H4 (cell line): ENCODE measurements around the gene RASAL3. TPM values are rescaled to one million over a fixed set of nuclear protein-coding genes. Genes with fewer than 3 reads are reported as not detected.
A peak's percentile ranks its signal among the peaks of the same experiment; 100 is the strongest.
"Not testable (repeated sequence)": the region's sequence is repeated elsewhere in the genome, so short reads cannot be mapped to it uniquely, and the experiment has no call there.

Source experiments
- DNase-seq: peaks from one replicate; pipeline ENCODE4 v3.0.0-alpha.2; 2015; ENCODE audit warnings: low spot score
- total RNA-seq: library from RNA; depleted of rRNA; stranded (reverse); fragments of >200 nt; shearing (Covaris generic); gene quantifications from 2 replicates; pipeline ENCODE4 v1.2.3, GENCODE V29; 2014; rRNA removed

The RASAL3 gene
- total RNA-seq, 1 experiment from 2014 or later = not detected

GRCh38 chr19:15421136-15421695 lies 43.1 kb downstream of the RASAL3 start:
- DNase-seq = no peak

DNA sequence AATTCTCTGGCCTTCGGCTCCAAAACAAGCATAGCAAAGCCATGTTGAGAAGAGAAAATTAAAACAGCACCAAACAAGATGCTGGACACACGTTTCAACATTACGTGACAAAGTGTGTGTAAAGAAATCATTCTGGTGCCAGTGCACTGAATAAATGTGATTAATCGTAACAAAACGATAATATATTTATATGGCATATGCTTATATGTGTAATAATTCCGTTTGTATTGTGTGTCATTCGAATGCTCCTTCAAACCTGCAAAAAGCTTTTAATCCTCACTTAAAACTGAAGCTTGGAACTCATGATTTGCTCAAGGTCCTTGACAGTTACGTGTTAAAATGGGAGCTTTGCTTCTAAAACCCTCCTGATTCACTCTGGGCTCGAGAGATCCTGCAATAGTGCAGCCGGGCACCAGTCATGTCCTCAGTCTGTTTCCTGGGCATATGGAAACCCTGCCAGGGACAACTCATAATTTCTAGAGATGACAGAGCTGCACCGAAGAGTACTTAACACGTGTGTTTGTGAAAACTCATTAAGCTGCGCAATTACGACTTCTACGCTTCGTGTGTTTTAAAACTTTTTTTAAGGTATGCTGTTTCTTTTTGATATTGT lies 44.8 kb downstream of the RASAL3 start:
- no peak for DNase-seq

- DNase-seq = peak; percentile 100
Observed at GRCh38 chr19:15418579-15419412, 45.5 kb downstream of the RASAL3 start, which contains the start of gene AKAP8L. Gene AKAP8L, minus strand, starts transcription at chr19:15418988. Its CDS starts 65 bp downstream, at chr19:15418923.

GRCh38 chr19:15418231-15418578 lies 46.1 kb downstream of the RASAL3 start:
- DNase-seq = no peak

DNA sequence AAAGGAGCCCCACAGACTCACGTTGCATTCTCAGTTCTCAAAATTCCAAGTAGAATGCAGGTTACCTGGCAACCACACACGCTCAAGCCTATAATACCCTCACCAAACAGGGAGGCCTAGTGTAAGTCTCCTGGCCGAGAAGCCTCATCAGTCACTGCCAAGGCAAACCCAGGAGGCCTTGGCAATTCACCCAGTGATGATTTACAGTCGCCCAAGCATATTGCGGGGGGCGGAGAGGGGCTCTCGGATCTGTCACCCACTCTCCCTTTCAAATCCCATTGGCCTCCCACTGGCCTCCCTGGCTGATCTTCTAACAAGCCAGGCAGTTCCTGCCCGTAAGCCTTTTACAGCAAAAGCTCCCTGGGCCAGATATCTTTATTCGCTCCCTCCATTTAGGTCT lies 46.6 kb downstream of the RASAL3 start:
- no peak for DNase-seq

DNA sequence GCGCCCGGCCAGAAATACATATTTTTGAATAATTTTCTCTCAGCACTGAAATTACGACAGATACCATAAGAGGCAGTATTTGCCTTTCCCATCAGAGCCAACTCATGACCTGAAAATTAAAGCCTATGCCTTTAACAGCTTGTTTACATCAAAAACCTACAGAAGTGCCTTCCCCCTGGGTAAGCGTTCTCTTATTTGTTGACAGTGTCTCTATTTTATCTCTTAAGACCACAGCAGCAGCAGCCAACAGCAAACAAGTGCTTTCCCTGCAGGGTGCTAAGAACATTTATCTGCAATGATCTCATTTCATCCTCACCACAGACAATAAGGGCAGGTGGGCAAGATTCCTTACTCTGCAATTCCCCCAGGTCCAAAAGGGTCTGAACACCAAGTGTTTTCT lies 51.5 kb downstream of the RASAL3 start:
- no peak for DNase-seq

DNA sequence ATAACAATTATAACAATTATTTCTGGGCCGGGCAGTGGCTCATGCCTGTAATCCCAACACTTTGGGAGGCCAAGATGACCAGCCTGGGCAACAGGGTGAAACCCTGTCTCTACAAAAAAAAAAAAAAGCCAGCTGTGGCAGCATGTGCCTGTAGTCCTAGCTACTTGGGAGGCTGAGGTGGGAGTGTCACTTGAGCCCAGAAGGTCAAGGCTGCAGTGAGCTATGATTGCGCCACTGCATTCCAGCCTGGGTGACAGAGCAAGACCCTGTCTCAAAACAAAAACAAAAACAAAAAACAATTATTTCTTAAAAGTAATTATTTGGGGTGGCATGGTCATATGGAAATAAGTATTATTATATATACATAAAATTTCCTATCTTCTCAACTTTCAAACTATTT lies 53.0 kb downstream of the RASAL3 start:
- DNase-seq = not testable (repeated sequence)

DNA sequence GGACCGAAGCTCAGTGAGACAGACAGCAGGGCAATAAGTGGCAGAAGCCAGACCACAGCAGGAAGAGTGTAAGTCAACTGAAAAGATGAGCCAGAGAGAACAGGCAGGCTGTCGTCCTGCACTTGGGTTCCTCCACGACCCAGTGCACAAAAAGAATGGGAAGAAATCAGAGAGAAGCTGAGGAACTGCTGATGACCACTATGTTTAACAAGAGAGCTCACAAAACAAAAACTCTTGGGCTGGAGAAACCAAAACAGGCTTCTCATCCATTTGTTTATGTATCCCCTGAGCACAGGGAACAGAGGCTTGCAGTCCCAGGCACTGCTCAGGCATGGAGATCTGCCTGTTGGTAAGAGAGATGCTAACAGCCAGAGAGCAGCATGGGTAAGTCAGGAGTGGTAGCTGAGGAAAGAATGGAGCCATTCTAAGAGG lies 59.5 kb downstream of the RASAL3 start:
- no peak for DNase-seq

DNA sequence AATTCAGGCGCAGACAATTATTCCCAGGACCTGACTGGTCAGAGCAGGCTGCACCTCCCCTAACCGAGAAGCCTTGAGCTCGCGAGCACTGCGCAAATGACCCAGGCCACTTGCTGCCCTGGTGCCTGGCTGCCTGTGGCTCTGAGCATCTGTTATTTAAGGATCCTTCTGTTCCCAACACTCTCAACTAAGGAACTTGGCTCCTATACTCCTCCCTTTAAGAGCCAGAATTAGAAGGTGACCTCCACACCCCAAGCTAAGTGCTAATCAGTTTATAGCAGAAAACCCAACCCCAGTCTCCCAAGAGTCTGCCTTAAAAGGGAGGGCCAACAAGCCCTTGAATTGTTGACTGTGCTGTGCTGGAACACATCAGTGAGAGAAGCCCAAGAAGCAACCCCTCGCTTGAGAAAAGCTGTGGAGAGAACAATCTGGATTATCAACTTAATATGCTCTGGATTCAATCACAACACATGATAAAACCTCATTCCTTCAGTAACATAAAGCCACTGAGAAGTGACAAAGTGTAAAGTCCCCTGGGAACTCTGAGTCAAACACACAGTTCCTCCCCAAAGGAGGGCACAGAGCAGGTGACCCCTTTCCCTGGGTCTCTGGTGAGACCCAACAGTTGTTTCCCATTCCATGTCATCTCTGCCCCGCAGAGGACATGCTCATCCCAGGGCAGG lies 60.1 kb downstream of the RASAL3 start:
- DNase-seq = no peak

DNA sequence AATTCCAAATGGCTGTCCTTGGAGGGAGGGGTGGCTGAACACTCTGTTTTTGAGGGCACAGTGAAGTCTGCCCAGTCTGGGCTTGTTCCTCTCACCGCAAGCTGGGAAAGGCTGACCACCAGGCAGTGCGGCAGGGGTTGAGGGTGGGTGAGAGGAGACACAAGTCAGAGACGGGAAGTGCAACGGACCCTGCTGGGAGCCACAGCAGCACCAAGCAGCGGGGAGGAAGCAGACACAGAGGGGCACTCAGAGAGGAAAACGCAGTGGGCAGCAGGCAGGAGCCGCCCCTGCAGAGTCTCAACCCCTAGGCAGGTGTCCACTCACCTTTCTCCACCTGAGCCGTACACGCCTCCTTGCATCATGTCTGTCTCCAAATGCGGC lies 61.2 kb downstream of the RASAL3 start:
- no peak for DNase-seq

DNA sequence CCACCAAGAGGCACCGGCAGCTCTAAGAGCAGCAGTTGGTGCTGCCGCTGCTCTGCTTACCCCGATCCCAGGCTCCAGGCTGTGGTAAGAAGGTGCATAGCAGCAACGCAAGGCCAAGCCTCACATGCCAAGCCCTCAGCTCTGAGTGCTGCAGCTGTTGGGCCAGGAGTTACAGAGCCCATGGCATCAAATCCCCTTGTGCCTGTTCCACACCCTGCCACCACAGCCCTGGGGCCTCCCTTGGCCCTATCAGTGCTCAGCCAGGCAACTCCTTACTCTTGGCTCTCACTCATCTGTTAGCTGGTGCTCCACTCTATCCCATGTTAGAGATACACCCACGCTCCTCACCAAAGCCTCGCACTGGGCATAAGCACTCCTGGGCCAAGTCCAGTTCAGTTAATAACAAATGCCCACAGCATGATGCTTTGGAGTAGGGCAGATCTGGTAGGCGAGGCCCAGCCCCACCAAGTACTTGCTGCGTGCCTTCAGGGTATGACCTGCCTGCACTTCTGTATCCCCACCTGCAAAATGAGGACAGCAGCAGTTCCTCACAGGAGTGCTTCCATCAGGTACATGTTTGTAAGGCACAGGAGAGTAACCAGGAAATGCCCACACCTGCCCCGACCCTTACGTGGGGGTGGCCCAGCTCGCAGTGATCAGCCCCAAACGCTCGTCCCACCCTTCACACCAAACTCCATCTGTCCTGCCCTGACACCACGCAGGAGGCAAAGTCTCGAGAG lies 61.8 kb downstream of the RASAL3 start:
- DNase-seq = no peak

Other genes starting within 250 kb of the RASAL3 start
- 0.43 TPM in 1 of 2 replicates, not detected in the other for gene EPHX3, start 232.1 kb downstream of the RASAL3 start, total RNA-seq
- gene BRD4, start 132.0 kb downstream of the RASAL3 start, total RNA-seq = 6.4 and 11.0 TPM in 2 replicates
- gene AKAP8, start 84.8 kb downstream of the RASAL3 start, total RNA-seq = 14.4 and 18.4 TPM in 2 replicates
- 37.5 and 48.6 TPM in 2 replicates for gene AKAP8L, start 45.6 kb downstream of the RASAL3 start, total RNA-seq
- gene WIZ, start 14.6 kb downstream of the RASAL3 start, total RNA-seq = 7.2 and 7.4 TPM in 2 replicates
- gene PGLYRP2, start 15.0 kb upstream of the RASAL3 start, total RNA-seq = not detected in 2 replicates
- gene CYP4F22, start 44.0 kb upstream of the RASAL3 start, total RNA-seq = 0.04 TPM in 2 replicates
- gene CYP4F8, start 150.7 kb upstream of the RASAL3 start, total RNA-seq = not detected in 2 replicates
- 0.08 and 0.17 TPM in 2 replicates for gene CYP4F3, start 176.4 kb upstream of the RASAL3 start, total RNA-seq
- gene CYP4F12, start 208.5 kb upstream of the RASAL3 start, total RNA-seq = 3.6 and 6.3 TPM in 2 replicates